ENCODE measurements around the gene NTSR2.
A peak's percentile ranks its signal among the peaks of the same experiment; 100 is the strongest.

Gene NTSR2

DNA sequence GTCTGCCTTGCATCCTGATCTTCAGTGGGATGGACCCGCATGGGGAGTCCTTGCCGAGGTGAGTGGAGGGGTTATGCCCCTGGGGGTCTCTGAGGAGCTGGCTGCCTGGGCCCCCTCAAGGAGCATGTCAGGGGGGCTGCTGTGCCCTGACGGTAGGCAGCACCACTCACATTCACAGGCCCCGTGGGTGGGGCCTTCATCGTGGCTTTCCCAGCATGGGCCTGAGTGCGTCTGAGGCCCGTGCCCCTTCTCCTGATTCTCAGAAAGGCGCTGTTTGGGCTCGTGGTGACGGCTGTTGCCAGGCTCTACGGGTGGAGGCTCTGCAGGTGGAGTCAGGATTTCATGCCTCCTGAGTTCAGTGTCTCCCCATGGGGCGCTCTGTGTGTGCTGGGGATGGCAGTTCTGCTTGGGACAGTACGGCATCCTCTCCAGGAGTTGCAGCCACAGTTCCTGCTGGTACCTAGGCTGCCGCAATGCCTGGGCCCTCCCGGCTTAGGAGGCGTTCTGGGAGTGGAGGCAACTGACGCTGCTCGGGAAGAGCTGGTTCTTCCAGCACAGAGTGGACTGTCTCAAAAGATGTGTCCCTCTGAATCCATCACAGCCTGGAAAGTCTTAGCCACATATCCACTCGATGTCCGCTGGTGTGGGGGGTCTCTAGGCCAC lies 57.3 kb downstream of the NTSR2 start:
- peak overlapping the region in 2 of 21 experiments; percentile 42 to 45 for H3K27ac ChIP-seq

DNA sequence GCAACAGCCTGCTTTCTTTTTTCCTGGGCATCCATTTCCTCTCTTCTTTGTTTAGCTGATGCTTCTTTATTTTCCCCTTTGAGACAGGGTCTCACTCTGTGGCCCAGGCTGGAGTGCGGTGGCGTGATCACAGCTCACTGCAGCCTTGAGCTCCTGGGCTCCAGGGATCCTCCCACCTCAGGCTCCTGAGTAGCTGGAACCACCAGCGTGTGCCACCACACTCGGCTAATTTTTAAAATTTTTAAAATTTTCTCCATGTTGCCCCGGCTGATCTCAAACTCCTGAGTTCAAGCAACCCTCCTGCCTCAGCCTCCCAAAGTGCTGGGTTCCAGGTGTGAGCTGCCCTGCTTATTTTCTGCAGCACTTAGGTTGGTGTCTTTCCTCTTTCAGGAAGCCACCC lies 58.7 kb downstream of the NTSR2 start:
- Histone ChIP-seq H3K4me3 (no peak overlapping the region), H3K27ac (no peak overlapping the region)

More for the DNA sequence above, 57.3 kb downstream of the NTSR2 start:
- no peak overlapping the region for H3K4me3 ChIP-seq

DNA sequence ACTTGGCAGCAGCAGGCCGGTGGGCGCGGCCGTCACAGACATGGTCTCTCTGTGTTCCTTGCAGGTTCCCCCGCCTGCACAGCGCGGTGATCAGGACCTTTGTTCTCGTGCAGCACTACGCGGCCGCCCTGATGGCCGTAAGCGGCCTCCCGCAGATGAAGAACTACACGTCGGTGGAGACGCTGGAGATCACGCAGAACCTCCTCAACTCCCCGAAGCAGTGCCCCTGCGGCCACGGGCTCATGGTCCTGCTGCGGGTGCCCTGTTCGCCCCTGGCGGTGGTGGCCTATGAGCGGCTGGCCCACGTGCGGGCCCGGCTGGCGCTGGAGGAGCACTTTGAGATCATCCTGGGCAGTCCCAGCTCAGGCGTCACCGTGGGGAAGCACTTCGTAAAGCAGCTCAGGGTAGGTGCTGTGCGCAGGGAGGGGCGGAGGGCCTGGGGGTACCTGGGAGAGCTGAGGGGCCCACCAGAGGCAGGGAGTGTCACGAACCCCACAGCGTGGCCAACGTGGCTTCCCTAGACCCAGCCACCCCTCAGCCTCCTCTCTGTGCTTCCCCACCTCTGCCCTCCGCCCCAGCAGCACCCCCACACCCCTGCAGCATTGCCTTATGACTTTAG lies 59.3 kb downstream of the NTSR2 start:
- no peak overlapping the region for H3K4me3 ChIP-seq
- H3K27ac ChIP-seq: no peak overlapping the region

All from skin epidermis (tissue), 12 donors.